H1 (cell line): ENCODE measurements around the gene TMEM89. TPM values are rescaled to one million over a fixed set of nuclear protein-coding genes. Genes with fewer than 3 reads are reported as not detected.

Experiments
- CTCF ChIA-PET: fragments of 300-600 bp; sonication (Branson Sonifier 250); formaldehyde crosslinking; loops from one replicate; lab custom pipeline; 2021; ENCODE audit not compliant: partially characterized antibody; lab: Charles Lee
- POLR2A ChIA-PET: fragments of 300-600 bp; sonication (Branson Sonifier 250); formaldehyde crosslinking; loops from one replicate; lab custom pipeline; 2021; ENCODE audit warnings: inconsistent platforms; ENCODE audit not compliant: partially characterized antibody; lab: Charles Lee
- DNase-seq, 2 experiments: peaks; one replicate each; pipeline versions ENCODE4 v3.0.0 to v3.0.0-alpha.2; 2010 to 2022; ENCODE audit warnings: low spot score in 2 of 2, low read depth in 1 of 2, mixed read lengths in 1 of 2
- FAIRE-seq: peaks from 2 replicates; lab custom pipeline; 2011; peaks lifted over from hg19 to GRCh38; lab: Jason Lieb, UNC
- H2AFZ ChIP-seq: 2 replicates; pipeline ENCODE4 v1.8.1; 2012; ENCODE audit warnings: low read length, inconsistent platforms
- H2AK5ac ChIP-seq: 2 replicates; pipeline ENCODE4 v1.6.1; 2013; ENCODE audit warnings: low read depth, low read length
- H2BK120ac ChIP-seq: replicated peaks from 2 replicates; pipeline ENCODE3; 2013; ENCODE audit warnings: low read depth, low read length, inconsistent platforms
- H2BK12ac ChIP-seq: 2 replicates; pipeline ENCODE4 v1.6.1; 2013; ENCODE audit warnings: low read depth, low read length
- H2BK15ac ChIP-seq: 2 replicates; pipeline ENCODE4 v1.6.1; 2013; ENCODE audit warnings: low read length
- H2BK20ac ChIP-seq: 2 replicates; pipeline ENCODE4 v1.6.1; 2013; ENCODE audit warnings: low read length
- H2BK5ac ChIP-seq: 2 replicates; pipeline ENCODE4 v1.6.1; 2013; ENCODE audit warnings: low read depth, low read length
- H3K14ac ChIP-seq: 2 replicates; pipeline ENCODE4 v1.6.1; 2013; ENCODE audit warnings: inconsistent platforms; ENCODE audit not compliant: insufficient read length
- H3K18ac ChIP-seq: 2 replicates; pipeline ENCODE4 v1.6.1; 2013; ENCODE audit warnings: low read length; ENCODE audit errors: extremely low read depth
- H3K23ac ChIP-seq: 2 replicates; pipeline ENCODE4 v1.6.1; 2013; ENCODE audit warnings: inconsistent platforms; ENCODE audit not compliant: insufficient read length
- H3K23me2 ChIP-seq: 2 replicates; pipeline ENCODE4 v1.6.1; 2013; ENCODE audit warnings: low read depth, low read length
- H3K27ac ChIP-seq: 2 replicates; pipeline ENCODE4 v1.6.1; 2011; ENCODE audit warnings: low read depth, low read length, inconsistent platforms
- H3K27me3 ChIP-seq, 4 experiments: replicated peaks in 1 of 4; 1 replicate in 1 of 4; 2 replicates in 3 of 4; pipeline versions ENCODE4 v1.6.1 to v1.8.1; 2011 to 2013; ENCODE audit warnings: low read length in 3 of 4, mild to moderate bottlenecking in 3 of 4, inconsistent platforms in 2 of 4, mixed read lengths in 2 of 4, moderate library complexity in 1 of 4; ENCODE audit not compliant: control insufficient read depth in 3 of 4, insufficient read depth in 3 of 4; ENCODE audit errors: extremely low read depth in 1 of 4
- H3K36me3 ChIP-seq, 4 experiments: 2 replicates each; pipeline versions ENCODE4 v1.6.1 to v1.8.1; 2011 to 2013; ENCODE audit warnings: mild to moderate bottlenecking in 4 of 4, low read length in 3 of 4, moderate library complexity in 2 of 4, control low read depth in 1 of 4, inconsistent platforms in 1 of 4; ENCODE audit not compliant: insufficient read depth in 4 of 4, control insufficient read depth in 2 of 4
- H3K4ac ChIP-seq: replicated peaks from 2 replicates; pipeline ENCODE3; 2013; ENCODE audit warnings: low read length, low read depth, mixed read lengths, inconsistent platforms; ENCODE audit not compliant: insufficient read length
- H3K4me1 ChIP-seq, 4 experiments: replicated peaks in 1 of 4; 1 replicate in 1 of 4; 2 replicates in 3 of 4; pipeline versions ENCODE4 v1.6.1 to v1.8.1; 2011 to 2013; ENCODE audit warnings: low read length in 3 of 4, inconsistent platforms in 2 of 4, mixed read lengths in 1 of 4; ENCODE audit not compliant: insufficient read depth in 4 of 4, control insufficient read depth in 3 of 4
- H3K4me2 ChIP-seq, 2 experiments: 2 replicates each; pipeline versions ENCODE4 v1.6.1 to v1.8.1; 2011 to 2013; ENCODE audit warnings: low read depth in 2 of 2, low read length in 2 of 2, control low read depth in 1 of 2, inconsistent platforms in 1 of 2, mild to moderate bottlenecking in 1 of 2; ENCODE audit not compliant: insufficient read depth in 1 of 2
- H3K4me3 ChIP-seq, 4 experiments: fragments of 200-600, 300-600 bp in 1 of 4; sonication (generic), shearing (Covaris generic), sonication (Bioruptor Twin) in 1 of 4; 2 replicates each; pipeline versions ENCODE4 v1.5.1 to v1.8.1; 2011 to 2016; ENCODE audit warnings: low read length in 4 of 4, low read depth in 3 of 4, control low read depth in 2 of 4, inconsistent platforms in 2 of 4, mild to moderate bottlenecking in 2 of 4, mixed read lengths in 1 of 4, moderate library complexity in 1 of 4; ENCODE audit not compliant: insufficient read depth in 2 of 4; ENCODE audit errors: extremely low read depth in 1 of 4
- H3K56ac ChIP-seq: replicated peaks from 2 replicates; pipeline ENCODE3; 2013; ENCODE audit warnings: low read depth, mild to moderate bottlenecking, mixed read lengths, low read length, inconsistent platforms; ENCODE audit not compliant: insufficient read length
- H3K79me1 ChIP-seq: 2 replicates; pipeline ENCODE4 v1.6.1; 2013; ENCODE audit warnings: low read depth, low read length, control low read depth
- H3K79me2 ChIP-seq, 2 experiments: 2 replicates each; pipeline versions ENCODE4 v1.6.1 to v1.8.1; 2012 to 2013; ENCODE audit warnings: low read length in 2 of 2, mild to moderate bottlenecking in 2 of 2, inconsistent platforms in 1 of 2; ENCODE audit not compliant: insufficient read depth in 2 of 2, control insufficient read depth in 1 of 2
- H3K9ac ChIP-seq, 4 experiments: replicated peaks in 1 of 4; 1 replicate in 1 of 4; 2 replicates in 3 of 4; pipeline versions ENCODE4 v1.6.1 to v1.8.1; 2011 to 2013; ENCODE audit warnings: low read depth in 3 of 4, low read length in 3 of 4, control low read depth in 2 of 4, mild to moderate bottlenecking in 2 of 4, moderate library complexity in 2 of 4, inconsistent platforms in 1 of 4; ENCODE audit errors: extremely low read depth in 1 of 4
- H3K9me3 ChIP-seq, 2 experiments: 2 replicates each; pipeline versions ENCODE4 v1.6.1 to v1.8.1; 2012 to 2013; ENCODE audit warnings: mild to moderate bottlenecking in 2 of 2, moderate library complexity in 2 of 2, control low read depth in 1 of 2, inconsistent platforms in 1 of 2, low read depth in 1 of 2, low read length in 1 of 2, mixed read lengths in 1 of 2; ENCODE audit not compliant: insufficient read depth in 2 of 2
- H4K20me1 ChIP-seq, 2 experiments: replicated peaks in 1 of 2; 2 replicates each; pipeline versions ENCODE3 to v1.8.1; 2011 to 2013; ENCODE audit warnings: inconsistent platforms in 2 of 2, low read length in 2 of 2, mild to moderate bottlenecking in 1 of 2; ENCODE audit not compliant: insufficient read depth in 2 of 2, control insufficient read depth in 1 of 2
- H4K5ac ChIP-seq: 2 replicates; pipeline ENCODE4 v1.6.1; 2013; ENCODE audit warnings: low read length, low read depth, mixed read lengths, inconsistent platforms; ENCODE audit not compliant: insufficient read length
- H4K8ac ChIP-seq: 2 replicates; pipeline ENCODE4 v1.8.0; 2013; ENCODE audit warnings: mild to moderate bottlenecking, moderate library complexity, low read length, inconsistent platforms; ENCODE audit not compliant: insufficient read depth; ENCODE audit errors: extremely low read depth
- H4K91ac ChIP-seq: replicated peaks from 2 replicates; pipeline ENCODE3; 2013; ENCODE audit warnings: low read length, mixed read lengths, inconsistent platforms; ENCODE audit not compliant: insufficient read length
- POLR2AphosphoS5 ChIP-seq: IDR thresholded peaks from 2 replicates; pipeline ENCODE4 v1.6.1; 2011; ENCODE audit warnings: low read depth, low read length
- SUZ12 ChIP-seq: fragments of 200-600 bp; sonication (generic); IDR thresholded peaks from 2 replicates; pipeline ENCODE4 v1.6.1; 2012; ENCODE audit warnings: mild to moderate bottlenecking, inconsistent platforms, low read length, moderate library complexity, mixed read lengths
- WGBS, 2 experiments: shearing (Covaris generic) in 1 of 2; methylation state at CpG; one replicate each; pipeline versions ENCODE4 v1.1.6 to v1.1.7; 2013 to 2015; ENCODE audit warnings: low lambda C conversion rate in 2 of 2, mixed read lengths in 2 of 2, inconsistent platforms in 1 of 2, low coverage in 1 of 2, missing lambda C conversion rate in 1 of 2; ENCODE audit not compliant: insufficient replicate concordance in 2 of 2, insufficient coverage in 1 of 2, insufficient read length in 1 of 2; ENCODE audit errors: extremely low coverage in 1 of 2, missing lambda C conversion rate in 1 of 2; 5-methylcytosine and 5-hydroxymethylcytosine counted together
- polyA plus RNA-seq, 7 experiments: library from polyadenylated mRNA; depleted of rRNA in 3 of 7; stranded (reverse) in 5 of 7; unstranded in 2 of 7; fragments of >200 nt in 5 of 7; fragments of 200-250 nt in 2 of 7; gene quantifications; 1 replicate in 5 of 7; 2 replicates in 1 of 7; 4 replicates in 1 of 7; pipeline versions ENCODE4 v1.2.1 to v1.2.3, GENCODE V29; 2011 to 2013; ENCODE audit warnings: missing spikeins in 2 of 7, mixed read lengths in 2 of 7
- total RNA-seq: library from RNA; stranded (reverse); fragmentation: NEBNext Ultra II Directional; extraction: Animal tissue kit (Norgen Biotek cat#: 25700); gene quantifications from 2 replicates; pipeline ENCODE4 v1.2.1, GENCODE V29; 2021

TMEM89 gene
- total and polyA plus RNA-seq, 2 of the 8 experiments (the other 6 are each of a cell fraction or from before 2014, with no cell fraction given) = not detected

- Histone ChIP-seq H3K14ac (no peak overlapping the region), H3K36me3 (peaks cover 0 to 9% (median 7%) of the 10 kb centered on the region in 4 experiments; a peak in 5 of 8 replicates), H3K79me2 (no peaks in the 10 kb centered on the region), H3K23me2 (peaks cover 11% of the 10 kb centered on the region; the same call in 1 of the 2 replicates), H3K27me3 (peaks cover 0 to 5% (median 3%) of the 10 kb centered on the region in 4 experiments; a peak in 3 of 7 replicates), H3K9me3 (no peaks in the 10 kb centered on the region), H3K4me2 (peak overlapping the region; percentile 74 to 81), H3K4me1 (peaks cover 0 to 16% (median 15%) of the 10 kb centered on the region in 4 experiments; a peak in 6 of 7 replicates), H2BK5ac (peak overlapping the region; percentile 69; the same call in 1 of the 2 replicates), H2AK5ac (0 out of 2 replicates have a peak overlapping the region, but pooled peaks have one; percentile 19), H2BK20ac (no peak overlapping the region), H3K27ac (no peak overlapping the region; the same call in 1 of the 2 replicates), H3K4ac (peak overlapping the region; percentile 81), H4K91ac (peak overlapping the region; percentile 34), H4K5ac (peak overlapping the region; percentile 3), H3K9ac (peak overlapping the region in 3 of 4 experiments; percentile 29 to 55 (median 53); a peak in 3 of 7 replicates), H3K56ac (no peak overlapping the region), H3K79me1 (peaks cover under 1% of the 10 kb centered on the region; the same call in 1 of the 2 replicates), H2BK120ac (no peak overlapping the region), H2AFZ (0 out of 2 replicates have a peak overlapping the region, but pooled peaks have one; percentile 68), H2BK15ac (peak overlapping the region; percentile 75), H2BK12ac (peak overlapping the region; percentile 55; the same call in 1 of the 2 replicates), H3K4me3 (peak overlapping the region; percentile 28 to 61 (median 33)), H4K8ac (no peak overlapping the region), H3K23ac (no peak overlapping the region), H4K20me1 (peaks cover 6 to 32% of the 10 kb centered on the region in 2 experiments), H3K18ac (peak overlapping the region; percentile 85; the same call in 1 of the 2 replicates)
- POLR2A ChIA-PET = interaction anchor here (0.7 to 10.5 kb wide), 7 partner anchors 8 to 209 kb away, joined by 3 to 111 read pairs (median 5); partner anchors contain the start of genes ATRIP, CELSR3, SLC26A6 and UQCRC1
- 0 out of 2 replicates have a peak, but pooled peaks have one; percentile 25 for TF ChIP-seq POLR2AphosphoS5
- no peak for TF ChIP-seq SUZ12
- 46% methylated on average over 18 of the region's 30 CpGs; no CpG with 5 or more reads in 1 of the 2 experiments for WGBS, 2 experiments
- FAIRE-seq (no peak), DNase-seq (no peak)
- CTCF ChIA-PET = interaction anchor here (0.6 to 2.6 kb wide), 6 partner anchors 11 to 223 kb away, joined by 3 to 11 read pairs (median 4); partner anchors contain the start of genes PFKFB4 and SLC26A6
These were observed 34.0 kb upstream of the TMEM89 start for GRCh38 chr3:48655606-48656005.
